H9 (cell line): Measurements from ENCODE around the gene PRR9. TPM values are rescaled to one million over a fixed set of nuclear protein-coding genes. Genes with fewer than 3 reads are reported as not detected.

Experiments used
- DNase-seq: peaks from one replicate; pipeline ENCODE4 v3.0.0-alpha.2; 2017
- H2AFZ ChIP-seq: one replicate; pipeline ENCODE4 v1.6.1; 2013; ENCODE audit warnings: mild to moderate bottlenecking, low read length, control low read depth, moderate library complexity
- H2AK5ac ChIP-seq: 2 replicates; pipeline ENCODE4 v1.6.1; 2013; ENCODE audit warnings: low read length, control low read depth, mixed read lengths; ENCODE audit not compliant: insufficient read length
- H2BK120ac ChIP-seq: one replicate; pipeline ENCODE4 v1.6.1; 2013; ENCODE audit warnings: low read depth, mild to moderate bottlenecking, low read length, control low read depth, inconsistent platforms; ENCODE audit not compliant: poor library complexity, severe bottlenecking
- H2BK12ac ChIP-seq: 2 replicates; pipeline ENCODE4 v1.6.1; 2013; ENCODE audit warnings: low read length, control low read depth, mixed read lengths, low read depth; ENCODE audit not compliant: insufficient read length
- H2BK15ac ChIP-seq: 2 replicates; pipeline ENCODE4 v1.6.1; 2013; ENCODE audit warnings: low read depth, low read length, control low read depth
- H2BK20ac ChIP-seq: one replicate; pipeline ENCODE4 v1.6.1; 2013; ENCODE audit warnings: low read depth, mild to moderate bottlenecking, low read length, control low read depth, inconsistent platforms; ENCODE audit not compliant: poor library complexity, severe bottlenecking
- H2BK5ac ChIP-seq: 2 replicates; pipeline ENCODE4 v1.6.1; 2013; ENCODE audit warnings: low read length, control low read depth, mixed read lengths; ENCODE audit not compliant: insufficient read length
- H3K14ac ChIP-seq: 2 replicates; pipeline ENCODE4 v1.6.1; 2013; ENCODE audit warnings: low read length, control low read depth; ENCODE audit not compliant: insufficient read depth
- H3K18ac ChIP-seq: 2 replicates; pipeline ENCODE4 v1.6.1; 2013; ENCODE audit warnings: low read depth, mild to moderate bottlenecking, mixed read lengths, low read length, control low read depth; ENCODE audit not compliant: insufficient read length
- H3K23ac ChIP-seq: 2 replicates; pipeline ENCODE4 v1.6.1; 2013; ENCODE audit warnings: low read length, control low read depth, mixed read lengths, low read depth; ENCODE audit not compliant: insufficient read length
- H3K23me2 ChIP-seq: 2 replicates; pipeline ENCODE4 v1.6.1; 2013; ENCODE audit warnings: low read depth, mild to moderate bottlenecking, mixed read lengths, low read length, control low read depth; ENCODE audit not compliant: insufficient read length, poor library complexity, severe bottlenecking
- H3K27ac ChIP-seq: 2 replicates; pipeline ENCODE4 v1.5.1; 2013; ENCODE audit warnings: low read length, control low read depth, mixed read lengths, low read depth; ENCODE audit not compliant: insufficient read length
- H3K27me3 ChIP-seq: 2 replicates; pipeline ENCODE4 v1.6.1; 2013; ENCODE audit warnings: low read length, control low read depth, inconsistent platforms; ENCODE audit not compliant: insufficient read depth
- H3K4ac ChIP-seq: 2 replicates; pipeline ENCODE4 v1.6.1; 2013; ENCODE audit warnings: low read depth, mild to moderate bottlenecking, control low read depth, inconsistent platforms, low read length, moderate library complexity
- H3K4me1 ChIP-seq: 2 replicates; pipeline ENCODE4 v1.6.1; 2013; ENCODE audit warnings: low read length, control low read depth, inconsistent platforms; ENCODE audit not compliant: insufficient read depth
- H3K4me2 ChIP-seq: 2 replicates; pipeline ENCODE4 v1.6.1; 2013; ENCODE audit warnings: low read length, control low read depth, mixed read lengths; ENCODE audit not compliant: insufficient read length, insufficient read depth
- H3K56ac ChIP-seq: 2 replicates; pipeline ENCODE4 v1.6.1; 2013; ENCODE audit warnings: low read depth, mild to moderate bottlenecking, mixed read lengths, low read length, control low read depth; ENCODE audit not compliant: insufficient read length
- H3K79me1 ChIP-seq: 2 replicates; pipeline ENCODE4 v1.6.1; 2013; ENCODE audit warnings: low read depth, mild to moderate bottlenecking, moderate library complexity, low read length, control low read depth, inconsistent platforms; ENCODE audit not compliant: insufficient read depth, poor library complexity, severe bottlenecking
- H3K79me2 ChIP-seq: 2 replicates; pipeline ENCODE4 v1.6.1; 2013; ENCODE audit warnings: low read length, control low read depth, inconsistent platforms; ENCODE audit not compliant: insufficient read depth
- H3K9ac ChIP-seq: 2 replicates; pipeline ENCODE4 v1.6.1; 2013; ENCODE audit warnings: low read length, control low read depth, mixed read lengths; ENCODE audit not compliant: insufficient read length; ENCODE audit errors: extremely low read depth
- H3K9me3 ChIP-seq: one replicate; pipeline ENCODE4 v1.6.1; 2013; ENCODE audit warnings: low read depth, low read length, inconsistent platforms; ENCODE audit not compliant: control insufficient read depth
- H3T11ph ChIP-seq: one replicate; pipeline ENCODE4 v1.6.1; 2013; ENCODE audit warnings: mild to moderate bottlenecking, low read length, control low read depth, inconsistent platforms
- H4K20me1 ChIP-seq: one replicate; pipeline ENCODE4 v1.6.1; 2013; ENCODE audit not compliant: control insufficient read depth, insufficient read length, insufficient read depth
- H4K5ac ChIP-seq: 2 replicates; pipeline ENCODE4 v1.6.1; 2013; ENCODE audit warnings: low read depth, mild to moderate bottlenecking, mixed read lengths, low read length, control low read depth; ENCODE audit not compliant: insufficient read length
- H4K8ac ChIP-seq: replicated peaks from 2 replicates; pipeline ENCODE4 v1.6.1; 2013; ENCODE audit warnings: low read length, control low read depth, mixed read lengths, low read depth; ENCODE audit not compliant: insufficient read length
- H4K91ac ChIP-seq: 2 replicates; pipeline ENCODE4 v1.6.1; 2013; ENCODE audit warnings: low read depth, mild to moderate bottlenecking, moderate library complexity, mixed read lengths, low read length, control low read depth; ENCODE audit not compliant: insufficient read length
- H3K27ac Mint-ChIP-seq, 3 experiments: 2 replicates in 2 of 3; 3 replicates in 1 of 3; pipeline ENCODE4 v1.8.0; 2020 to 2021; ENCODE audit warnings: mixed read lengths in 3 of 3, mild to moderate bottlenecking in 1 of 3, moderate library complexity in 1 of 3
- H3K27me3 Mint-ChIP-seq: 2 replicates; pipeline ENCODE4 v1.8.0; 2021; ENCODE audit warnings: low read depth, mild to moderate bottlenecking, moderate library complexity, mixed read lengths
- H3K36me3 Mint-ChIP-seq, 3 experiments: 2 replicates in 2 of 3; 3 replicates in 1 of 3; pipeline ENCODE4 v1.8.0; 2020 to 2021; ENCODE audit warnings: low read depth in 3 of 3, mixed read lengths in 3 of 3; ENCODE audit not compliant: insufficient read depth in 1 of 3
- H3K4me1 Mint-ChIP-seq, 2 experiments: 2 replicates each; pipeline ENCODE4 v1.8.0; 2020; ENCODE audit warnings: mixed read lengths in 2 of 2
- H3K4me3 Mint-ChIP-seq, 2 experiments: 2 replicates in 1 of 2; 3 replicates in 1 of 2; pipeline ENCODE4 v1.8.0; 2020 to 2021; ENCODE audit warnings: mild to moderate bottlenecking in 2 of 2, mixed read lengths in 2 of 2, moderate library complexity in 1 of 2
- H3K9me3 Mint-ChIP-seq, 2 experiments: 2 replicates in 1 of 2; 3 replicates in 1 of 2; pipeline ENCODE4 v1.8.0; 2020; ENCODE audit warnings: mild to moderate bottlenecking in 2 of 2, mixed read lengths in 2 of 2, moderate library complexity in 1 of 2
- WGBS: extraction: QIAGEN DNeasy Blood & Tissue Kit; methylation state at CpG from one replicate; pipeline ENCODE4 v1.1.7; 2013; ENCODE audit warnings: missing lambda C conversion rate, low lambda C conversion rate, mixed read lengths; ENCODE audit not compliant: insufficient read length; ENCODE audit errors: extremely low coverage; 5-methylcytosine and 5-hydroxymethylcytosine counted together
- total RNA-seq: library from RNA; stranded (reverse); gene quantifications from 2 replicates; pipeline ENCODE4 v1.2.1, GENCODE V29; 2021
- TF ChIP-seq, protein P1 (sequence below): fragments of 200-600 bp; sonication (generic); conservative IDR thresholded peaks from 3 replicates; pipeline ENCODE4 v1.8.0; 2021; ENCODE audit warnings: antibody characterized with exemption, mild to moderate bottlenecking

The PRR9 gene
- total RNA-seq, 1 experiment from 2014 or later = not detected

DNA sequence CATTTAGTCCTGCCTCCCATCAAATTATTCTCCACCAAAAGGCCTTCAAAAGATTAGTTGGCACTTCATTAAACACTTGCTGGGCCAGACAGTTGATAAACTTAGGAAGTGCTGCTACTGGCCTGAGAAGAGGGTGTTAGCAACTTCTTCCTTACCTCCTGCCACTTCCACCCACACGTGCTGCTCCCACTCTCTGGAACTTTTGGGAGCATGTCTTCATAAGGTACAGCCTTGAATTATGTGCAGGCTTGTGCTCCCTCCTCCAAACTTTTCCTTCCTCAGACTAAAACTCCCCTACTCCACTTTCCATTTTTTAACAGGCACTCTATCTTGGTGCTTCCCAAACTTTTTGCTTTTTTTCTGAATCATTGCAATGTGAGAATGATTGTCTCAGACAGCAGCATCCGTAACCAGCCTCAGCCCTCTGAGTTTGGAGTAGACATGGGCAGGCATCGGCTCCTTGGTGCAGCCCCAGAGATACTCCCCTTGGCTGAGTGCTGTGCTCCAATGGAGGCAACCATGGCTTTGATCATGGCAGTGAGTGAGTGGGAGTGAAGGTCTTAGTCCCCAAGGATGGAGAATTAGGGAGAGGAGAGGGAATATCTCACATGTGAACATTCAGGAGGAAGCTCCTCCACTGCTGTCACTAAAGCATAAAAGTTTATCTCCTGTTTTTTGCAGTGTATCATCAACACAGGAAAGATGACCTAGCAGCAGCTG lies 22.9 kb upstream of the PRR9 start:
- Mint-ChIP-seq H3K4me1 (peaks cover 4 to 15% of the 10 kb centered on the region in 2 experiments), H3K4me3 (no peak overlapping the region), H3K27ac (no peak overlapping the region), H3K36me3 (no peaks in the 10 kb centered on the region; a peak in 1 of 7 replicates), H3K9me3 (peaks cover 7 to 11% of the 10 kb centered on the region in 2 experiments; a peak in 4 of 5 replicates), H3K27me3 (peaks cover 9% of the 10 kb centered on the region)
- no peak overlapping the region for H3K56ac ChIP-seq
- H2BK15ac ChIP-seq = no peak overlapping the region
- H2BK120ac ChIP-seq = no peak overlapping the region
- no peak overlapping the region for H2AK5ac ChIP-seq
- H3K27ac ChIP-seq = no peak overlapping the region
- H3K23me2 ChIP-seq = no peaks in the 10 kb centered on the region
- no peak overlapping the region for H3K14ac ChIP-seq
- no peak overlapping the region for H2AFZ ChIP-seq
- H3K79me1 ChIP-seq = no peaks in the 10 kb centered on the region
- no peak overlapping the region for H3K9ac ChIP-seq
- H3K4ac ChIP-seq = no peak overlapping the region
- WGBS = no CpG with 5 or more reads among the region's 3 CpGs
- H3K23ac ChIP-seq = no peak overlapping the region
- H4K91ac ChIP-seq = no peak overlapping the region
- H3K27me3 ChIP-seq = no peaks in the 10 kb centered on the region
- DNase-seq = no peak
- no peak overlapping the region for H3K18ac ChIP-seq
- H2BK20ac ChIP-seq = no peak overlapping the region
- H3T11ph ChIP-seq = no peak overlapping the region
- H4K5ac ChIP-seq = no peak overlapping the region
- no peak overlapping the region for H2BK12ac ChIP-seq
- H2BK5ac ChIP-seq = no peak overlapping the region
- no peak overlapping the region for H3K4me2 ChIP-seq
- H3K9me3 ChIP-seq = no peaks in the 10 kb centered on the region
- H4K8ac ChIP-seq = no peak overlapping the region
- TF ChIP-seq, protein P1, sequence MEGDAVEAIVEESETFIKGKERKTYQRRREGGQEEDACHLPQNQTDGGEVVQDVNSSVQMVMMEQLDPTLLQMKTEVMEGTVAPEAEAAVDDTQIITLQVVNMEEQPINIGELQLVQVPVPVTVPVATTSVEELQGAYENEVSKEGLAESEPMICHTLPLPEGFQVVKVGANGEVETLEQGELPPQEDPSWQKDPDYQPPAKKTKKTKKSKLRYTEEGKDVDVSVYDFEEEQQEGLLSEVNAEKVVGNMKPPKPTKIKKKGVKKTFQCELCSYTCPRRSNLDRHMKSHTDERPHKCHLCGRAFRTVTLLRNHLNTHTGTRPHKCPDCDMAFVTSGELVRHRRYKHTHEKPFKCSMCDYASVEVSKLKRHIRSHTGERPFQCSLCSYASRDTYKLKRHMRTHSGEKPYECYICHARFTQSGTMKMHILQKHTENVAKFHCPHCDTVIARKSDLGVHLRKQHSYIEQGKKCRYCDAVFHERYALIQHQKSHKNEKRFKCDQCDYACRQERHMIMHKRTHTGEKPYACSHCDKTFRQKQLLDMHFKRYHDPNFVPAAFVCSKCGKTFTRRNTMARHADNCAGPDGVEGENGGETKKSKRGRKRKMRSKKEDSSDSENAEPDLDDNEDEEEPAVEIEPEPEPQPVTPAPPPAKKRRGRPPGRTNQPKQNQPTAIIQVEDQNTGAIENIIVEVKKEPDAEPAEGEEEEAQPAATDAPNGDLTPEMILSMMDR = no peak
- H3K79me2 ChIP-seq = no peaks in the 10 kb centered on the region
- H4K20me1 ChIP-seq = no peaks in the 10 kb centered on the region
- no peaks in the 10 kb centered on the region; the same call in 1 of the 2 replicates for H3K4me1 ChIP-seq
